MCF 10A (cell line): ENCODE measurements around the gene ALDH3A1. TPM values are rescaled to one million over a fixed set of nuclear protein-coding genes. Genes with fewer than 3 reads are reported as not detected.

Experiments used
- BruUV-seq: library from RNA; stranded (reverse); fragments of 400-500 nt; replicated peaks from 2 replicates; lab custom pipeline; 2021; lab: Mats Ljungman, UMichigan
- CTCF ChIA-PET: fragments of 300-600 bp; sonication (Branson Sonifier 250); formaldehyde crosslinking; extraction: SDS; loops from one replicate; lab custom pipeline; 2021; ENCODE audit warnings: antibody characterized with exemption, inconsistent platforms; lab: Yijun Ruan, JAX
- POLR2A ChIA-PET: fragments of 300-600, 350-650 bp; sonication (Branson Sonifier 250); formaldehyde crosslinking; extraction: SDS; loops from one replicate; lab custom pipeline; 2020; ENCODE audit warnings: antibody characterized with exemption, inconsistent platforms; lab: Yijun Ruan, JAX
- DNase-seq: peaks from one replicate; pipeline ENCODE4 v3.0.0-alpha.2; 2018; ENCODE audit not compliant: unreplicated experiment
- H3K27ac Mint-ChIP-seq: one replicate; pipeline ENCODE4 v1.8.0; 2022; ENCODE audit warnings: mild to moderate bottlenecking, low read depth, mixed read lengths; ENCODE audit not compliant: unreplicated experiment
- H3K27me3 Mint-ChIP-seq: one replicate; pipeline ENCODE4 v1.8.0; 2022; ENCODE audit warnings: mixed read lengths; ENCODE audit not compliant: insufficient read depth, unreplicated experiment
- H3K36me3 Mint-ChIP-seq: one replicate; pipeline ENCODE4 v1.8.0; 2022; ENCODE audit warnings: mild to moderate bottlenecking, moderate library complexity, mixed read lengths; ENCODE audit not compliant: insufficient read depth, unreplicated experiment
- H3K4me1 Mint-ChIP-seq: one replicate; pipeline ENCODE4 v1.8.0; 2022; ENCODE audit warnings: mixed read lengths; ENCODE audit not compliant: insufficient read depth, unreplicated experiment
- H3K4me3 Mint-ChIP-seq: one replicate; pipeline ENCODE4 v1.8.0; 2022; ENCODE audit warnings: mild to moderate bottlenecking, moderate library complexity, mixed read lengths; ENCODE audit not compliant: unreplicated experiment
- H3K9me3 Mint-ChIP-seq: one replicate; pipeline ENCODE4 v1.8.0; 2022; ENCODE audit warnings: mixed read lengths; ENCODE audit not compliant: unreplicated experiment
- CTCF ChIP-seq: fragments of 200-600 bp; IDR thresholded peaks from one replicate; pipeline ENCODE4 v1.8.0; 2022; ENCODE audit warnings: antibody characterized with exemption, mild to moderate bottlenecking; ENCODE audit not compliant: unreplicated experiment
- intact Hi-C: fragments of 100-400 bp; cut with micrococcal nuclease; formaldehyde crosslinking; loops from 2 replicates; pipeline ENCODE4 v1.14.1; 2022
- total RNA-seq: library from RNA; stranded (reverse); gene quantifications from 2 replicates; pipeline ENCODE4 v1.2.3, GENCODE V29; 2022

Gene ALDH3A1
- total RNA-seq, 1 experiment from 2014 or later = 13.4 TPM

DNA sequence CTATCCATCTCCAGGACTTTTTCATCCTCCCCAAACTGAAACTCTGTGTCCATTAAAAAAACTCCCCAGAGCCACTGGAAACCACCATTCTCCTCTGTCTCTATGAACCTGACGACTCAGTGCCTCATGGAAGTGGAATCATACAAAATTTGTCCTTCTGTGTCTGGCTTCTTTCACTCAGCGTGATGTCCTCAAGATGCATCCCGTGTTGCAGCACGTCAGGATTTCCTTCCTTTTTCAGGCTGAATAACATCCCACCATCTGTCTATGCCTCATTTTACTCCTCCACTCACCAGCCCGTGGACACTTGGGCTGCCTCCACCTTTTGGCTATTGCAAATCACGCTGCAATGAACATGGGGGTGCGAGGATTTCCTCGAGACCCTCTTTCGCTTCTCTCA is 12.6 kb upstream of the ALDH3A1 start:
- intact Hi-C loops = no loop called here
- H3K4me1 Mint-ChIP-seq = peaks cover 6% of the 10 kb centered on the region
- H3K9me3 Mint-ChIP-seq = no peaks in the 10 kb centered on the region
- no TSS peak for BruUV-seq
- H3K4me3 Mint-ChIP-seq = no peak overlapping the region
- H3K36me3 Mint-ChIP-seq = no peaks in the 10 kb centered on the region
- TF ChIP-seq CTCF = no peak
- DNase-seq = no peak
- POLR2A ChIA-PET = interaction anchor here (0.9 to 1.0 kb wide), 2 partner anchors 33 to 112 kb away, joined by 3 read pairs; partner anchors contain the start of gene ALDH3A2
- H3K27ac Mint-ChIP-seq = peak overlapping the region; percentile 29
- CTCF ChIA-PET = interaction anchor here (0.6 to 7.9 kb wide), 5 partner anchors 33 to 398 kb away, joined by 3 to 120 read pairs (median 3); partner anchors contain the start of gene B9D1
- no peaks in the 10 kb centered on the region for H3K27me3 Mint-ChIP-seq

GRCh38 chr17:19759568-19760549 is 11.8 kb upstream of the ALDH3A1 start:
- intact Hi-C loops = no loop called here
- peak overlapping the region; percentile 29 for H3K27ac Mint-ChIP-seq
- H3K9me3 Mint-ChIP-seq = no peaks in the 10 kb centered on the region
- no peak overlapping the region for H3K4me3 Mint-ChIP-seq
- no peak for TF ChIP-seq CTCF
- no TSS peak for BruUV-seq
- H3K4me1 Mint-ChIP-seq = peaks cover 6% of the 10 kb centered on the region
- H3K27me3 Mint-ChIP-seq = no peaks in the 10 kb centered on the region
- no peak for DNase-seq
- H3K36me3 Mint-ChIP-seq = no peaks in the 10 kb centered on the region
- POLR2A ChIA-PET = interaction anchor here (0.9 to 1.0 kb wide), 2 partner anchors 32 to 111 kb away, joined by 3 read pairs; partner anchors contain the start of gene ALDH3A2
- CTCF ChIA-PET = interaction anchor here (0.6 to 7.9 kb wide), 5 partner anchors 32 to 397 kb away, joined by 3 to 120 read pairs (median 3); partner anchors contain the start of gene B9D1

DNA sequence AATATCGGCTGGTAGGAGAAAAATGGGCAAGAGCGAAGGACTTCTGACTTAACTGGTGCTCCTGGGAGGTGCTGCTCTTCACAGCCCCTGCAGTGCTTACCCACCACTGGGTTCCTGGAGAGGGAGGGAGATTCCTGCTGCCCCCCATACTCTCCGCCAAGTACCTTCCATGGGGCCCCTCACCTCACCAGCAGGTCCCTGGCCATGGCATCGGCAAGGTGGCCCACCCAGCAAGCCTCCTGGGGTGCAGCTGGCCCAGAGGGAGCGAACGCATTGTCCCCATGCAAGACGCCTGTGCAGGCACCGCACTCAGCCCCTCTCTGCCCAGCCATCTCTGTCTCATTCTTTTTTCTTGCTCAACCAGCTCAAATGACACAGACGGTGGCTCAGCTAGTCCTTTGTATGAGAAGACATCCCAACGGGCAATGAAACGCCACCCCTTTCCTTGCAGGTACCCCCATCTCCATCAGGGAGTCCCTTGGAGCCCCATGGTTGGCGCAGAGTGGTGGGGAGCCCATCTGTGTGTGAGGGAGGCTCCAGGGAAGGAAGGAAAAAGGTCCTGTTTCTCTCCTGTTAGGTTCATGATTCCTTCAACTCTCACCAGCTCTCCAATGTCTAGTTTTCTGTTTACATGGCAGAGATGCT is 9.6 kb upstream of the ALDH3A1 start:
- H3K36me3 Mint-ChIP-seq = no peaks in the 10 kb centered on the region
- CTCF ChIA-PET = interaction anchor here (1.5 to 6.1 kb wide), 3 partner anchors 10 to 244 kb away, joined by 6 to 41 read pairs (median 12); partner anchors contain the start of gene ALDH3A2

More for the DNA sequence above, 9.6 kb upstream of the ALDH3A1 start:
- Mint-ChIP-seq H3K9me3 (no peaks in the 10 kb centered on the region), H3K27ac (no peak overlapping the region), H3K4me3 (no peak overlapping the region), H3K4me1 (peaks cover 19% of the 10 kb centered on the region), H3K27me3 (no peaks in the 10 kb centered on the region)
- no peak for DNase-seq
- no TSS peak for BruUV-seq
- POLR2A ChIA-PET = interaction anchor here (0.6 to 13.0 kb wide), 3 partner anchors 38 to 380 kb away, joined by 3 to 311 read pairs (median 4); partner anchors contain the start of genes MAPK7 and SLC47A2
- intact Hi-C loops = no loop called here
- no peak for TF ChIP-seq CTCF
